ENCODE data around the gene DNAJC6.
"Not testable (repeated sequence)": the region's sequence is repeated elsewhere in the genome, so short reads cannot be mapped to it uniquely, and the experiment has no call there.

DNAJC6 gene

GRCh38 chr1:65309304-65310077 is at the start of gene DNAJC6:
Gene DNAJC6, plus strand, starts transcription at chr1:65309543. Its CDS starts 203 bp downstream, at chr1:65309746.
- DNase-seq: peak; percentile 29

- DNase-seq: no peak
These were observed 49.5 kb upstream of the DNAJC6 start for GRCh38 chr1:65259816-65260215.

- DNase-seq: peak; percentile 63
These were observed 48.4 kb upstream of the DNAJC6 start for GRCh38 chr1:65260851-65261473.

- DNase-seq: no peak
These were observed 46.1 kb upstream of the DNAJC6 start for GRCh38 chr1:65263286-65263685.

GRCh38 chr1:65264197-65264929 is 45.0 kb upstream of the DNAJC6 start:
- peak; percentile 67 for DNase-seq

GRCh38 chr1:65265296-65265650 is 44.1 kb upstream of the DNAJC6 start:
- DNase-seq: no peak

- DNase-seq: peak; percentile 57
These were observed 43.5 kb upstream of the DNAJC6 start for GRCh38 chr1:65265651-65266351.

- no peak for DNase-seq
These were observed 42.9 kb upstream of the DNAJC6 start for GRCh38 chr1:65266476-65266875.

- DNase-seq: no peak
These were observed 42.1 kb upstream of the DNAJC6 start for GRCh38 chr1:65267271-65267670.

- DNase-seq: no peak
These were observed 41.7 kb upstream of the DNAJC6 start for GRCh38 chr1:65267683-65268082.

GRCh38 chr1:65269612-65270011 is 39.7 kb upstream of the DNAJC6 start:
- no peak for DNase-seq

- no peak for DNase-seq
These were observed 33.0 kb upstream of the DNAJC6 start for GRCh38 chr1:65276197-65276939.

GRCh38 chr1:65277605-65278347 is 31.6 kb upstream of the DNAJC6 start:
- DNase-seq: no peak

GRCh38 chr1:65278376-65279069 is 30.8 kb upstream of the DNAJC6 start:
- no peak for DNase-seq

GRCh38 chr1:65279070-65279779 is 30.1 kb upstream of the DNAJC6 start:
- no peak for DNase-seq

GRCh38 chr1:65281846-65282245 is 27.5 kb upstream of the DNAJC6 start:
- no peak for DNase-seq

GRCh38 chr1:65284229-65284628 is 25.1 kb upstream of the DNAJC6 start:
- DNase-seq: no peak

- DNase-seq: no peak
These were observed 19.9 kb upstream of the DNAJC6 start for GRCh38 chr1:65289449-65289848.

- not testable (repeated sequence) for DNase-seq
These were observed 17.5 kb upstream of the DNAJC6 start for GRCh38 chr1:65291818-65292217.

GRCh38 chr1:65292861-65293593 is 16.3 kb upstream of the DNAJC6 start:
- no peak for DNase-seq
